ENCODE measurements around the gene TPD52L2.
"Not testable (repeated sequence)": the region's sequence is repeated elsewhere in the genome, so short reads cannot be mapped to it uniquely, and the experiment has no call there.

The TPD52L2 gene

DNA sequence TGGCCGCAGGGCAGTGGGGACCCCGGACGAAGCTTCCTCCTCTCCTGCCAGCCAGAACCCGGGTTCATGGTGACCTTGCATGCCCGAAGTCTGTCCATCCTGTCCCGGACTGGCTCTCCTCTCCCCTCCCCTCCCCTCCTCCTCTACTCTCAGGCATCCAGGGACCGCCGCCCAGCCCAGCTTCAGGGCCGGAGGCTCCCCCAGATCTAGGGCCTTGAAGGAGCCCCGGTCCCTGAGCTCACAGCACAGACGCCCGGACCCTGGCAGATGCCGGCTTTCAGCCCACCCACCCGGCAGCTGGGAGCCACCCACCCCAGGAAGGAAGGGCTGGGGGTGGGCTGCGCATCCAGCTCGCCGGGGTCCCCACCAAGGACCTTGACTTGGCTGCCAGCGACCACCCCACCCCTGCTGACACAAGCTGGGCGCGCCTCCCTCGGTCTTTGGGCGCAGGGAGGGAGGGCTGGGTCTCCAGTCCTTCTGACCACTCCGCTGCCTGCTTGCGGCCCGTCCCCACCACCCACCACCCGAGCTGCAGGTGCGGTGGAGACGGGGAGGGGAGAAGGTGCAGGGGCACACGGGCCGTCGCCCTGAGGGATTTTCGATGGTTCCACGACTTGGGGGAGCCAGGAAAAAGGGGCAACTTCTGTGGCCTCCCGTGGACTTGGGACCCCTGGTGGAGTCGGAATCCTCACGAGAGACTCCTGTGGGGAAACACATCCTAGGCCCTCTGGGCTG is 9.5 kb upstream of the TPD52L2 start:
- in situ Hi-C loops (cut with MboI; ENCODE audit: low sequenced_read_pairs) = no loop called here

DNA sequence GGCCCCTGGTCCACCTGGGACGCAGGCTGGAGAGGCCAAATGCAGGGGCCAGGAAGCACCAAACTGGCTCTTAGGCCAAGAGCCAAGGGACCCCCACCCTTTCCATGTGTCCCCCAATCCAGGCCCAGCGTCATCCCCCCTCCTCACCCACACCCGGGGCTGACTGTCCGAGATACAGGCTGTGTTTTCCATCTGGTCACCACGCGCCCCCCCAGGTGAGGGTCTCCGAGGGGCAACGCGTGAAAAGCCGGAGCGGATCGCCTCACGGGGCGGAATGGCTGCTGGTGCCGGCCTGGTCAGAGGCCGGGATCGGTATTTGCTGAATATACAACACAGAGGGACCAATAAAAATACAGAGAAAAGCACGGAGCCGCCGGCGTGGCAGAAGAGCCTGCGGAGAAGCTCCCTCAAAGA is 9.0 kb upstream of the TPD52L2 start:
- in situ Hi-C loops (cut with MboI; ENCODE audit: low sequenced_read_pairs) = no loop called here

GRCh38 chr20:63857764-63858392 is 7.2 kb upstream of the TPD52L2 start:
- in situ Hi-C loops (cut with MboI; ENCODE audit: low sequenced_read_pairs) = no loop called here

- in situ Hi-C loops (cut with MboI; ENCODE audit: low sequenced_read_pairs) = no loop called here
Measured at GRCh38 chr20:63858393-63859165, 6.5 kb upstream of the TPD52L2 start.

DNA sequence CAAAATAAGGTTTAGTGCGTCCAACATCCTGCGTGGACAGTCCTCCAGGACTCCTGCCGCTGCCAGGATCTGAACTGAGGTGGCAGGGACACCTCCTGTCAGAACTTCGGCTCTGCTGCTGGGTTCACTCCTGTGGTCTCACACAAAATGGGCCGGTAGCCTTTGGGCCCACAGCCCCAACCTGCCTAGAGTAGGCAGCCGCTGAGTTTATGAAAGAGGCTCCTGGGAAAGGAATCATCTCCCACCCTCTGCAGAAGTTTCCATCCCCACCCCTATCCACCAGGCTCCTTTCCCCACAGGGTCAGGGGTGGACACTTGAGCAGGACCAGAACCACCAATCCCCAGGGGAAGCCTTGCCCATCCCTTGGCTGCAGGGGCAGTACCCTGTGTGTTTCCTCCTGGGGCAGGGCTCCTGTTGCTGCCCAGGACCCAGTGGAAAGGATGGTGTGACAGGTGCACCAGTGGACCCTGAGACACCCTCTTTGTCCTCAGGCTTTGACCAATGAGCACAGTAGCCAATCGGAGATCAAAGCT is 5.8 kb upstream of the TPD52L2 start:
- in situ Hi-C loops (cut with MboI; ENCODE audit: low sequenced_read_pairs) = no loop called here

- in situ Hi-C loops (cut with MboI; ENCODE audit: low sequenced_read_pairs) = loop anchor here (10.0 kb wide), 1 partner anchor 76 kb away; no protein-coding TSS in a partner anchor
Measured at GRCh38 chr20:63860325-63861051, 4.6 kb upstream of the TPD52L2 start.

DNA sequence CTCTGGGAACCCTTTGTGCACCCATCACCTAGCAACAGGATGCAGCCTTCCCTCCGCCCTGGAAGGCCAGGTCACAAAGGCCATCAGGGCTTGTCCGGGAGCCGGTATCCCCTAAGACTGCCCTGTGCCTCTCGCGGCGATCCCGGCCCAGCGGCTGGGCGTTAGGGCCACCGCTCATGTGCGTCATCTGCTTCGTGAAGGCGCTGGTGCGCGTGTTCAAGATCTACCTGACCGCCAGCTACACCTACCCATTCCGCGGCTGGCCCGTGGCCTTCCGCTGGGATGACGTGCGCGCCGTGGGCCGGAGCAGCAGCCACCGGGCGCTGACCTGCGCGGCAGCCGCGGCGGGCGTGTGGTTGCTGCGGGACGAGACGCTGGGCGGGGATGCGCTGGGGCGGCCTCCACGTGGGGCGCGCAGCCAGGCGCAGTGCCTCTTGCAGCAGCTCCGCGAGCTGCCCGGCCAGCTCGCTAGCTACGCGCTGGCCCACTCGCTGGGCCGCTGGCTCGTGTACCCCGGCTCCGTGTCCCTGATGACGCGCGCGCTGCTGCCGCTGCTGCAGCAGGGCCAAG is 3.6 kb upstream of the TPD52L2 start, which contains the start of gene ABHD16B:
Gene ABHD16B (plus strand): TSS at position 134 of the 570 bp plus-strand sequence. CDS start 43 bp downstream, at position 177.
- in situ Hi-C loops (cut with MboI; ENCODE audit: low sequenced_read_pairs) = loop anchor here (10.0 kb wide), 1 partner anchor 77 kb away; no protein-coding TSS in a partner anchor

DNA sequence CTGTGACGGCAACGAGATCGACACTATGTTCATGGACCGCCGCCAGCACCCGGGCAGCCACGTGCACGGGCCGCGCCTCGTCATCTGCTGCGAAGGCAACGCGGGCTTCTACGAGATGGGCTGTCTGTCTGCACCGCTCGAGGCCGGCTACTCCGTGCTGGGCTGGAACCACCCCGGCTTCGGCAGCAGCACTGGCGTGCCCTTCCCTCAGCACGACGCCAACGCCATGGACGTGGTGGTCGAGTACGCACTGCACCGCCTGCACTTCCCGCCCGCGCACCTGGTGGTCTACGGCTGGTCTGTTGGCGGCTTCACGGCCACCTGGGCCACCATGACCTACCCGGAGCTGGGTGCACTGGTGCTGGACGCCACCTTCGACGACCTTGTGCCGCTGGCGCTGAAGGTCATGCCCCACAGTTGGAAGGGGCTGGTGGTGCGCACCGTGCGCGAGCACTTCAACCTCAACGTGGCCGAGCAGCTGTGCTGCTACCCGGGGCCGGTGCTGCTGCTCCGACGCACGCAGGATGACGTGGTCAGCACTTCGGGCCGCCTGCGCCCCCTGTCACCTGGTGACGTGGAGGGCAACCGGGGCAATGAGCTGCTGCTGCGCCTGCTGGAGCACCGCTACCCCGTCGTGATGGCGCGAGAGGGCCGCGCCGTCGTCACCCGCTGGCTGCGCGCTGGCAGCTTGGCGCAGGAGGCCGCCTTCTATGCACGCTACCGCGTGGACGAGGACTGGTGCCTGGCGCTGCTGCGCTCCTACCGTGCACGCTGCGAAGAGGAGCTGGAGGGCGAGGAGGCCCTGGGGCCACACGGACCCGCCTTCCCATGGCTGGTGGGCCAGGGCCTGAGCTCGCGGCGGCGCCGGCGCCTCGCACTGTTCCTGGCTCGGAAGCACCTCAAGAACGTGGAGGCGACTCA is 2.8 kb upstream of the TPD52L2 start:
- in situ Hi-C loops (cut with MboI; ENCODE audit: low sequenced_read_pairs) = loop anchor here (10.0 kb wide), 1 partner anchor 77 kb away; no protein-coding TSS in a partner anchor

- in situ Hi-C loops (cut with MboI; ENCODE audit: low sequenced_read_pairs) = loop anchor here (10.0 kb wide), 1 partner anchor 78 kb away; no protein-coding TSS in a partner anchor
Measured at GRCh38 chr20:63863021-63863797, 1.9 kb upstream of the TPD52L2 start.

GRCh38 chr20:63863798-63864544 is 1.1 kb upstream of the TPD52L2 start:
- in situ Hi-C loops (cut with MboI; ENCODE audit: low sequenced_read_pairs) = loop anchor here (10.0 kb wide), 1 partner anchor 79 kb away; no protein-coding TSS in a partner anchor

DNA sequence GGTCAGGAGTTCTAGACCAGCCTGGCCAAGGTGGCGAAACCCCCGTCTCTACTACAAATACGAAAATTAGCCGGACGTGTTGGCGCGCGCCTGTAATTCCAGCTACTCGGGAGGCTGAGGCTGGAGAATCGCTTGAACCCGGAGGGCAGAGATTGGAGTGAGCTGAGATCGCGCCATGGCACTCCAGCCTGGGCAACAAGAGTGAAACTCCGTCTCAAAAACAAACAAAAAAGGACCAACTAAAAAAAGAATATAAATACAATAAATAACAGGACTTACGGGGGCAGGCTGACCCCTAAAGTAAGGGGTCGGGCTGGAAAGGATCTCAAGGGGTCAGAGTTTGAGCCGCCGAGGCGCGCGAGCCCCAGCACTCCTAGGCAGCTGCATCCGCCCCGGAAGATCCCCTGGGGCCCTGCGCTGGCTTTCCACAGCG is 509 bp upstream of the TPD52L2 start:
- in situ Hi-C loops (cut with MboI; ENCODE audit: low sequenced_read_pairs) = loop anchor here (10.0 kb wide), 1 partner anchor 80 kb away; no protein-coding TSS in a partner anchor

DNA sequence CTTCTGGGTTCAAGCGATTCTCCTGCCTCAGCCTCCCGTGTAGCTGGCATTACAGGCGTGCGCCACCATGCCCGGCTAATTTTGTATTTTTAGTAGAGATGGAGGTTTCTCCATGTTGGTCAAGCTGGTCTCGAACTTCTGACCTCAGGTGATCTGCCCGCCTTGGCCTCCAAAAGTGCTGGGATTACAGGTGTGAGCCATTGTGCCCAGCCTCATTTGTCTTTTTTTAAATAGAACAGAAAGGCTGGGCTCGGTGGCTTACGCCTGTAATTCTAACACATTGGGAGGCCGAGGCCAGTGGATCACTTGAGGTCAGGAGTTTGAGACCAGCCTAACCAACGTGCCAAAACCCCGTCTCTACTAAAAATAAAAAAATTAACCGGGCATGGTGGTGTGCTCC is 2.0 kb downstream of the TPD52L2 start:
- in situ Hi-C loops (cut with MboI; ENCODE audit: low sequenced_read_pairs) = loop anchor here (10.0 kb wide), 1 partner anchor 82 kb away; no protein-coding TSS in a partner anchor

- in situ Hi-C loops (cut with MboI; ENCODE audit: low sequenced_read_pairs) = loop anchor here (10.0 kb wide), 1 partner anchor 83 kb away; no protein-coding TSS in a partner anchor
Measured at GRCh38 chr20:63868264-63868663, 3.2 kb downstream of the TPD52L2 start.

DNA sequence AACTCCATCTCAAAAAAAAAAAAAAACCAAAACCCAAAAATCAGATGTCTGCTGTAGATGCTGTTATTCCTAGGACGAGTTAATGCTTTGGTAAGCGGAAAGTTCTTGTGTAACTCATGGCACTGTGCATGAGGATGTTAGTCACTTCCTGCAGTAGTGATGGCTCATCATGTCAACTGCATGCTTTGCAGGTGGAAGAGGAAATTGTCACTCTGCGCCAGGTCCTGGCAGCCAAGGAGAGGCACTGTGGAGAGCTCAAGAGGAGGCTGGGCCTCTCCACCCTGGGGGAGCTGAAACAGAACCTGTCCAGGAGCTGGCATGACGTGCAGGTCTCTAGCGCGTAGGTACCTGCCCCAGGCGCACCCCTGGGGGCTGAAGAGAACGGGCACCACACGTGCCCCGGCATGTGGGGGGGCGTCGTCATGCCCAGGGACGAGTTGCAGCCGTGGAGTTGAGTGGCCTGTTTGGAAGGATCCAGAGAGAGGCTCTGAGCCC is 8.5 kb downstream of the TPD52L2 start:
- in situ Hi-C loops (cut with MboI; ENCODE audit: low sequenced_read_pairs) = no loop called here

DNA sequence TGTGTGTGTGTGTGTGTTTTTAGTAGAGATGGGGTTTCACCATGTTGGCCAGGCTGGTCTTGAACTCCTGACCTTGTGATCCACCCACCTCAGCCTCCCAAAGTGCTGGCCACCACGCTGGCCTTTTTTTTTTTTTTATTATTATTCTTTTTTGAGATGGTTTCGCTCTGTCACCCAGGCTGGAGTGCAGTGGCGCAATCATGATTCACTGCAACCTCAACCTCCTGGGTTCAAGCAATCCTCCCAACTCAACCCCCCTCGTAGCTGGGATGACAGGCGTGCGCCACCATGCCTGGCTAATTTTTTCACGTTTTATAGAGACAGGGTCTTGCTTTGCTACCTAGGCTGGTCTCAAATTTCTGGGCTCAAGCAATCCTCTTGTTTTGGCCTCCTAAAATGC is 9.2 kb downstream of the TPD52L2 start:
- in situ Hi-C loops (cut with MboI; ENCODE audit: low sequenced_read_pairs) = not testable (repeated sequence)

DNA sequence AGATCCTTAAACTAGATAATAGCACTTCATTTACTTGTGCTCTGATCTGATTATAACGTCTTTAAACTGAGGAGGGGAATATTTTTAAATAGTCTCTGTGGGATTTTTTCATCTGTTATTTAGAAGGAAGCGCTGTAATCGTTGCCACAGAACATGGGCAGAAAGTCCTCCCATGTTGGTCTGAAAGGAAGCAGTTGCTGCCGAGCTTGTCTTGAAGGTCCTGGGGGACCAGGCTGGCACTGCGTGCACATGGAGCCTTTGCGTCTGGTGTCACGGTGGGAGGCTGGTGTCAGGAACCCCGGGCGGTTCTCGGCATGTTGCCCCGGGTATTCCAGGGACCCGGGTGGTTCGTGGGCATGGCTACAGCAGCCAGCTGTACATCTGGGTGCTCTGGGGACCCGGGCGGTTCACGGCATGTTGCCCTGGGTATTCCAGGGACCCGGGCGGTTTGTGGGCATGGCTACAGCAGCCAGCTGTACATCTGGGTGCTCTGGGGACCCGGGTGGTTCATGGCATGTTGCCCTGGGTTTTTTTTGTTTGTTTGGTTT is 11.5 kb downstream of the TPD52L2 start:
- in situ Hi-C loops (cut with MboI; ENCODE audit: low sequenced_read_pairs) = no loop called here

All from HL-60/S4 treated with phorbol 12-myristate 13-acetate at 8.2 ng/mL for 4 days and 3 days (cell line).